Measurements from ENCODE around the gene HS1BP3. TPM values are rescaled to one million over a fixed set of nuclear protein-coding genes. Genes with fewer than 3 reads are reported as not detected.

Gene HS1BP3
- total RNA-seq, 1 experiment from 2014 or later: 16.2 TPM

DNA sequence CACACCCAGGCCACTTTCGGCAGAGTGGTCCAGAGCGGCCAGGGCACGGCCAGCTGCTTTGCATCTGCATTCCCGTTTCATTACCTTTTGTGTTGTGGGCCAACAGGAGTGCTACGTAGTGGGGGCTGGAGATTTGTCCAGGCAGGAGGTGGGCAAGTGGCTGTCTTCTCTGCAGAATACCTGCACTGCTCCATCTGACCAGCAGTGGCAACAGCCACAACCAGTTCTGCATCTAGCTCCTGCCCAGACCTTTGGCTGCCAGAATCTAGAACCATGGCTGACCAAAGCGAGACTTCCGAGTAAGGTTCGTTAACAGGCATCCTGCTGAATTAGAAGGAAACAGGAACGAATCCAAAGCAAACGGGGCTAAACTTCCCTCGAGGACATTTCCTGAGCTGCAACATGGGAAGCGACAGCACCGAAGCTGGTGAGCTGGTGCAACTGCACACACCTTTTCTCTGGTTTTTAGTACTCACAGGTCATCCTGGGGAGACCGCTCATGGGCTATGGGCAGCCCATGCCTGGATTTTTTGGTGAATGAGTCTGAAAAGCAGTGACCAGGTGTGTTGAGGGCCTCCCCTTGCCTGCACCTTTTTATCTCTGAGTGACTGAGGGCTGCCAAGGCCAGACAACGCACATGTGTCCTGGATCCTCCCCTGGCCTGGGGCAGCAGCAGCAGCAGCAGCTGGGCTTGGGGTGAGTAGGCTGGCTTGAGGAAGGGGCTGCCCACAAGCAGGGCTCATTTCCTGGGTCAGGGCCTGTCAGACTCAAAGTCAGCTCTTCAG is 26.6 kb upstream of the HS1BP3 start:
- Histone ChIP-seq H4K20me1 (ENCODE audit: insufficient read depth) (no peaks in the 10 kb centered on the region), H3F3A (ENCODE audit: insufficient read depth, low read depth) (no peaks in the 10 kb centered on the region), H3K79me2 (ENCODE audit: low read depth) (no peaks in the 10 kb centered on the region), H3K4me3 (no peak overlapping the region), H3K9me3 (ENCODE audit: insufficient read depth, low read depth) (no peaks in the 10 kb centered on the region), H3K27ac (no peak overlapping the region), H3K4me2 (no peak overlapping the region), H3K9me2 (ENCODE audit: insufficient read depth) (no peaks in the 10 kb centered on the region), H3K4me1 (replicated peaks; ENCODE audit: insufficient read depth) (0 out of 2 replicates have a peak, but pooled peaks cover 5% of the 10 kb centered on the region), H3K36me3 (ENCODE audit: low read depth) (no peaks in the 10 kb centered on the region), H3K27me3 (ENCODE audit: insufficient read depth, low read depth) (no peaks in the 10 kb centered on the region), H2AFZ (no peak overlapping the region)
- no peak for DNase-seq
- intact Hi-C loops (cut with micrococcal nuclease; ENCODE audit: unreplicated experiment): no loop called here
- no TSS peak for BruUV-seq (replicated peaks)
- ChIA-PET CTCF (interaction anchor here (0.6 kb wide), 1 partner anchor 77 kb away, joined by 5 read pairs; no protein-coding TSS in a partner anchor), POLR2A (ENCODE audit: unreplicated experiment) (no interaction called here)
- TF ChIP-seq CTCF (conservative IDR thresholded peaks at IDR 0.05): no peak; the same call in 1 of the 2 replicates
- TF ChIP-seq EZH2 (IDR thresholded peaks at IDR 0.05; ENCODE audit: low read depth): no peak

GRCh38 chr2:20676353-20677215 is 25.7 kb upstream of the HS1BP3 start:
- POLR2A ChIA-PET (ENCODE audit: unreplicated experiment): no interaction called here

More at GRCh38 chr2:20676353-20677215, 25.7 kb upstream of the HS1BP3 start:
- Histone ChIP-seq H3K4me1 (replicated peaks; ENCODE audit: insufficient read depth) (0 out of 2 replicates have a peak, but pooled peaks cover 5% of the 10 kb centered on the region), H3K27ac (no peak overlapping the region), H3K4me3 (no peak overlapping the region), H4K20me1 (ENCODE audit: insufficient read depth) (no peaks in the 10 kb centered on the region), H3K36me3 (ENCODE audit: low read depth) (no peaks in the 10 kb centered on the region), H3K79me2 (ENCODE audit: low read depth) (no peaks in the 10 kb centered on the region), H3K4me2 (no peak overlapping the region), H3K9me2 (ENCODE audit: insufficient read depth) (no peaks in the 10 kb centered on the region), H3K27me3 (ENCODE audit: insufficient read depth, low read depth) (no peaks in the 10 kb centered on the region), H2AFZ (no peak overlapping the region), H3F3A (ENCODE audit: insufficient read depth, low read depth) (no peaks in the 10 kb centered on the region), H3K9me3 (ENCODE audit: insufficient read depth, low read depth) (no peaks in the 10 kb centered on the region)
- no peak for DNase-seq
- intact Hi-C loops (cut with micrococcal nuclease; ENCODE audit: unreplicated experiment): no loop called here
- CTCF ChIA-PET: no interaction called here
- TF ChIP-seq CTCF (conservative IDR thresholded peaks at IDR 0.05) (no peak), EZH2 (IDR thresholded peaks at IDR 0.05; ENCODE audit: low read depth) (no peak)
- BruUV-seq (replicated peaks): no TSS peak

Measured in PC-9 (cell line).